ENCODE measurements around the gene FERMT3.

Gene FERMT3

GRCh38 chr11:64180891-64181290 is 25.6 kb upstream of the FERMT3 start:
- TF ChIP-seq GATA2 (IDR thresholded peaks at IDR 0.05; ENCODE audit: low read depth, low read length): no peak; the same call in 1 of the 2 replicates
- TF ChIP-seq GATA3 (IDR thresholded peaks at IDR 0.05; ENCODE audit: low read depth, low read length): no peak

- TF ChIP-seq GATA2 (IDR thresholded peaks at IDR 0.05; ENCODE audit: low read depth, low read length) (no peak), GATA3 (IDR thresholded peaks at IDR 0.05; ENCODE audit: low read depth, low read length) (no peak)
These were observed 24.8 kb upstream of the FERMT3 start for GRCh38 chr11:64181506-64182411.

- TF ChIP-seq GATA3 (IDR thresholded peaks at IDR 0.05; ENCODE audit: low read depth, low read length): no peak
- no peak for TF ChIP-seq GATA2 (IDR thresholded peaks at IDR 0.05; ENCODE audit: low read depth, low read length)
These were observed 22.6 kb upstream of the FERMT3 start for GRCh38 chr11:64183890-64184289.

- no peak for TF ChIP-seq GATA2 (IDR thresholded peaks at IDR 0.05; ENCODE audit: low read depth, low read length)
- TF ChIP-seq GATA3 (IDR thresholded peaks at IDR 0.05; ENCODE audit: low read depth, low read length): no peak
These were observed 21.3 kb upstream of the FERMT3 start for GRCh38 chr11:64185175-64185692.

GRCh38 chr11:64185693-64186491 is 20.6 kb upstream of the FERMT3 start, which contains the start of gene STIP1:
Gene STIP1, plus strand, starts transcription at chr11:64186171. Its CDS starts 91 bp downstream, at chr11:64186262.
- no peak for TF ChIP-seq GATA3 (IDR thresholded peaks at IDR 0.05; ENCODE audit: low read depth, low read length)
- TF ChIP-seq GATA2 (IDR thresholded peaks at IDR 0.05; ENCODE audit: low read depth, low read length): no peak

GRCh38 chr11:64186492-64187165 is 19.9 kb upstream of the FERMT3 start:
- TF ChIP-seq GATA2 (IDR thresholded peaks at IDR 0.05; ENCODE audit: low read depth, low read length) (no peak), GATA3 (IDR thresholded peaks at IDR 0.05; ENCODE audit: low read depth, low read length) (no peak)

GRCh38 chr11:64192434-64192833 is 14.1 kb upstream of the FERMT3 start:
- TF ChIP-seq GATA3 (IDR thresholded peaks at IDR 0.05; ENCODE audit: low read depth, low read length) (no peak), GATA2 (IDR thresholded peaks at IDR 0.05; ENCODE audit: low read depth, low read length) (no peak)

- TF ChIP-seq GATA2 (IDR thresholded peaks at IDR 0.05; ENCODE audit: low read depth, low read length) (no peak), GATA3 (IDR thresholded peaks at IDR 0.05; ENCODE audit: low read depth, low read length) (no peak)
These were observed 9.9 kb upstream of the FERMT3 start for GRCh38 chr11:64196626-64197025.

GRCh38 chr11:64198511-64198910 is 8.0 kb upstream of the FERMT3 start:
- TF ChIP-seq GATA2 (IDR thresholded peaks at IDR 0.05; ENCODE audit: low read depth, low read length): no peak
- TF ChIP-seq GATA3 (IDR thresholded peaks at IDR 0.05; ENCODE audit: low read depth, low read length): no peak

- TF ChIP-seq GATA2 (IDR thresholded peaks at IDR 0.05; ENCODE audit: low read depth, low read length) (no peak), GATA3 (IDR thresholded peaks at IDR 0.05; ENCODE audit: low read depth, low read length) (no peak)
These were observed 5.0 kb upstream of the FERMT3 start for GRCh38 chr11:64201543-64201942.

- TF ChIP-seq GATA3 (IDR thresholded peaks at IDR 0.05; ENCODE audit: low read depth, low read length) (no peak), GATA2 (IDR thresholded peaks at IDR 0.05; ENCODE audit: low read depth, low read length) (no peak)
These were observed 3.5 kb upstream of the FERMT3 start for GRCh38 chr11:64202992-64203391.

- TF ChIP-seq GATA3 (IDR thresholded peaks at IDR 0.05; ENCODE audit: low read depth, low read length) (no peak), GATA2 (IDR thresholded peaks at IDR 0.05; ENCODE audit: low read depth, low read length) (no peak)
These were observed 3.0 kb upstream of the FERMT3 start for GRCh38 chr11:64203421-64204079.

GRCh38 chr11:64204080-64204440 is 2.5 kb upstream of the FERMT3 start:
- TF ChIP-seq GATA3 (IDR thresholded peaks at IDR 0.05; ENCODE audit: low read depth, low read length) (no peak), GATA2 (IDR thresholded peaks at IDR 0.05; ENCODE audit: low read depth, low read length) (no peak)

Measured in SH-SY5Y (cell line).